ENCODE data around the gene PDLIM3.

DNA sequence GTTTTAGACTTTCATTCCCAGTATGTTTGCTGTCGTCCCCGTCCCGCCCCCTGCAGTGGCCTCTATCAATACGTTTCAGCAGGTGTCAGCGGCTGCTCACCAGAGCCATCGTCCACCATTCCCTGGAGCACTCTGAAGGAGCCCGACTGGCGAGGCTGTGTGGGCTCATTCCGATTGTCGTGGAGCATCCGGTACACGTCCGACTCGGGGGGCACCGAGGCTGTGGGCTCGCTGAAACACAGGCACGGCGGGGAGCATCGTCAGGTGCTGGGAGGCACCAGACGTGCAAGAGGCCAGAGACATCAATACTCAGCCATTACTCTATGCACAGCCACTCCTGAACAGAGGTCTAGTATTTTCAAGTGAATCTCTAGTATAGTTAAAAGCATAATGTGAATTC, 28.9 kb downstream of the PDLIM3 start:
- TF ChIP-seq TCF12 (IDR thresholded peaks at IDR 0.05; ENCODE audit: low read depth) (no peak), TAF1 (IDR thresholded peaks at IDR 0.05; ENCODE audit: low read depth) (no peak), RAD21 (IDR thresholded peaks at IDR 0.05; ENCODE audit: low read depth) (no peak), EGR1 (IDR thresholded peaks at IDR 0.05) (no peak), EP300 (IDR thresholded peaks at IDR 0.05; ENCODE audit: borderline replicate concordance) (no peak), CEBPB (IDR thresholded peaks at IDR 0.05) (no peak), TEAD4 (IDR thresholded peaks at IDR 0.05) (no peak), YY1 (IDR thresholded peaks at IDR 0.05; ENCODE audit: low read depth) (no peak)
- TF ChIP-seq, protein P1, sequence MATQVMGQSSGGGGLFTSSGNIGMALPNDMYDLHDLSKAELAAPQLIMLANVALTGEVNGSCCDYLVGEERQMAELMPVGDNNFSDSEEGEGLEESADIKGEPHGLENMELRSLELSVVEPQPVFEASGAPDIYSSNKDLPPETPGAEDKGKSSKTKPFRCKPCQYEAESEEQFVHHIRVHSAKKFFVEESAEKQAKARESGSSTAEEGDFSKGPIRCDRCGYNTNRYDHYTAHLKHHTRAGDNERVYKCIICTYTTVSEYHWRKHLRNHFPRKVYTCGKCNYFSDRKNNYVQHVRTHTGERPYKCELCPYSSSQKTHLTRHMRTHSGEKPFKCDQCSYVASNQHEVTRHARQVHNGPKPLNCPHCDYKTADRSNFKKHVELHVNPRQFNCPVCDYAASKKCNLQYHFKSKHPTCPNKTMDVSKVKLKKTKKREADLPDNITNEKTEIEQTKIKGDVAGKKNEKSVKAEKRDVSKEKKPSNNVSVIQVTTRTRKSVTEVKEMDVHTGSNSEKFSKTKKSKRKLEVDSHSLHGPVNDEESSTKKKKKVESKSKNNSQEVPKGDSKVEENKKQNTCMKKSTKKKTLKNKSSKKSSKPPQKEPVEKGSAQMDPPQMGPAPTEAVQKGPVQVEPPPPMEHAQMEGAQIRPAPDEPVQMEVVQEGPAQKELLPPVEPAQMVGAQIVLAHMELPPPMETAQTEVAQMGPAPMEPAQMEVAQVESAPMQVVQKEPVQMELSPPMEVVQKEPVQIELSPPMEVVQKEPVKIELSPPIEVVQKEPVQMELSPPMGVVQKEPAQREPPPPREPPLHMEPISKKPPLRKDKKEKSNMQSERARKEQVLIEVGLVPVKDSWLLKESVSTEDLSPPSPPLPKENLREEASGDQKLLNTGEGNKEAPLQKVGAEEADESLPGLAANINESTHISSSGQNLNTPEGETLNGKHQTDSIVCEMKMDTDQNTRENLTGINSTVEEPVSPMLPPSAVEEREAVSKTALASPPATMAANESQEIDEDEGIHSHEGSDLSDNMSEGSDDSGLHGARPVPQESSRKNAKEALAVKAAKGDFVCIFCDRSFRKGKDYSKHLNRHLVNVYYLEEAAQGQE (IDR thresholded peaks at IDR 0.05; ENCODE audit: low read depth), result no peak
- TF ChIP-seq, protein P2, sequence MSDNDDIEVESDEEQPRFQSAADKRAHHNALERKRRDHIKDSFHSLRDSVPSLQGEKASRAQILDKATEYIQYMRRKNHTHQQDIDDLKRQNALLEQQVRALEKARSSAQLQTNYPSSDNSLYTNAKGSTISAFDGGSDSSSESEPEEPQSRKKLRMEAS (IDR thresholded peaks at IDR 0.05), result no peak
- TF ChIP-seq, protein P3, sequence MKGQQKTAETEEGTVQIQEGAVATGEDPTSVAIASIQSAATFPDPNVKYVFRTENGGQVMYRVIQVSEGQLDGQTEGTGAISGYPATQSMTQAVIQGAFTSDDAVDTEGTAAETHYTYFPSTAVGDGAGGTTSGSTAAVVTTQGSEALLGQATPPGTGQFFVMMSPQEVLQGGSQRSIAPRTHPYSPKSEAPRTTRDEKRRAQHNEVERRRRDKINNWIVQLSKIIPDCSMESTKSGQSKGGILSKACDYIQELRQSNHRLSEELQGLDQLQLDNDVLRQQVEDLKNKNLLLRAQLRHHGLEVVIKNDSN (IDR thresholded peaks at IDR 0.05), result no peak
